OCI-LY1 (cell line): ENCODE results near the gene IGF1R.

Experiments
- EZH2 ChIP-seq: fragments of 200-600 bp; sonication (generic), shearing (Covaris generic); IDR thresholded peaks from 2 replicates; pipeline ENCODE4 v1.8.0; 2017; ENCODE audit warnings: borderline replicate concordance, mixed run types, mild to moderate bottlenecking, antibody characterized with exemption, low read length, moderate library complexity, mixed read lengths
- TF ChIP-seq, protein P1 (sequence below): fragments of 200-600 bp; sonication (generic), shearing (Covaris generic); IDR thresholded peaks from 2 replicates; pipeline ENCODE4 v1.5.1; 2017; ENCODE audit warnings: mild to moderate bottlenecking, antibody characterized with exemption, low read length, moderate library complexity, mixed read lengths

DNA sequence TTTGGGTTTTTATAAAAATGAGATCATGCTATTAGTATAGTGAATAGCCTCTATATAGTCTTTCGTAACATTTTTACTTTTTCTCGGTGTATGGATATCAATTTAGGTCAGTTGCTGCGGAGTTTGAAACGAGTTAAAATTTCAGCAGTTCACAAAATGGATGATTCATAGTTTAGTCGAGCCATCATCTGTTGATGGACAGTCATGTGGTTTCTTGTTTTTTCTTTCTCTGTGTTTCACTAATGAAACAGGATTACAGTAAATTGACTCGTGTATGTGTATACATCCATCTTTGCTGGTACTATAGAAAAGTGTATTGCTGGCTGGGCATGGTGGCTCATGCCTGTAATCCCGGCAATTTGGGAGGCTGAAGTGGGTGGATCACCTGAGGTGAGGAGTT lies 106.8 kb downstream of the IGF1R start:
- TF ChIP-seq, protein P1, sequence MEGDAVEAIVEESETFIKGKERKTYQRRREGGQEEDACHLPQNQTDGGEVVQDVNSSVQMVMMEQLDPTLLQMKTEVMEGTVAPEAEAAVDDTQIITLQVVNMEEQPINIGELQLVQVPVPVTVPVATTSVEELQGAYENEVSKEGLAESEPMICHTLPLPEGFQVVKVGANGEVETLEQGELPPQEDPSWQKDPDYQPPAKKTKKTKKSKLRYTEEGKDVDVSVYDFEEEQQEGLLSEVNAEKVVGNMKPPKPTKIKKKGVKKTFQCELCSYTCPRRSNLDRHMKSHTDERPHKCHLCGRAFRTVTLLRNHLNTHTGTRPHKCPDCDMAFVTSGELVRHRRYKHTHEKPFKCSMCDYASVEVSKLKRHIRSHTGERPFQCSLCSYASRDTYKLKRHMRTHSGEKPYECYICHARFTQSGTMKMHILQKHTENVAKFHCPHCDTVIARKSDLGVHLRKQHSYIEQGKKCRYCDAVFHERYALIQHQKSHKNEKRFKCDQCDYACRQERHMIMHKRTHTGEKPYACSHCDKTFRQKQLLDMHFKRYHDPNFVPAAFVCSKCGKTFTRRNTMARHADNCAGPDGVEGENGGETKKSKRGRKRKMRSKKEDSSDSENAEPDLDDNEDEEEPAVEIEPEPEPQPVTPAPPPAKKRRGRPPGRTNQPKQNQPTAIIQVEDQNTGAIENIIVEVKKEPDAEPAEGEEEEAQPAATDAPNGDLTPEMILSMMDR: no peak
- TF ChIP-seq EZH2: no peak
